Loucy (cell line): ENCODE data around the gene KNSTRN.

Experiments
- H2AFZ ChIP-seq: fragments of 200-600 bp; sonication (generic); 2 replicates; pipeline ENCODE4 v1.6.0; 2016; ENCODE audit warnings: antibody characterized with exemption, mild to moderate bottlenecking, low read length, moderate library complexity
- H3F3A ChIP-seq: fragments of 200-600 bp; 2 replicates; pipeline ENCODE4 v1.6.0; 2016; ENCODE audit warnings: antibody characterized with exemption, low read depth, mild to moderate bottlenecking
- H3K27me3 ChIP-seq: fragments of 200-600 bp; sonication (generic); 2 replicates; pipeline ENCODE4 v1.6.1; 2014; ENCODE audit warnings: low read length, mild to moderate bottlenecking; ENCODE audit not compliant: insufficient read depth, poor library complexity, severe bottlenecking
- H3K36me3 ChIP-seq: fragments of 200-600 bp; sonication (generic); 2 replicates; pipeline ENCODE4 v1.6.1; 2016; ENCODE audit warnings: low read length; ENCODE audit not compliant: insufficient read depth
- H3K4me1 ChIP-seq: fragments of 200-600 bp; sonication (generic); 2 replicates; pipeline ENCODE4 v1.5.1; 2014; ENCODE audit warnings: low read length, mild to moderate bottlenecking; ENCODE audit not compliant: insufficient read depth, poor library complexity, severe bottlenecking
- H3K4me2 ChIP-seq: fragments of 200-600 bp; sonication (generic); 2 replicates; pipeline ENCODE4 v1.6.0; 2014; ENCODE audit warnings: antibody characterized with exemption, low read length, low read depth, mild to moderate bottlenecking; ENCODE audit not compliant: poor library complexity, severe bottlenecking
- H3K4me3 ChIP-seq: fragments of 200-600 bp; sonication (generic); 2 replicates; pipeline ENCODE4 v1.5.1; 2014; ENCODE audit warnings: low read length, mild to moderate bottlenecking, mixed read lengths; ENCODE audit not compliant: poor library complexity, severe bottlenecking
- H3K79me2 ChIP-seq: fragments of 200-600 bp; sonication (generic); 2 replicates; pipeline ENCODE4 v1.6.1; 2014; ENCODE audit warnings: low read length; ENCODE audit not compliant: insufficient read depth
- H3K9ac ChIP-seq: fragments of 200-600 bp; sonication (generic); 2 replicates; pipeline ENCODE4 v1.6.0; 2014; ENCODE audit warnings: mild to moderate bottlenecking, low read depth, low read length, moderate library complexity; ENCODE audit not compliant: poor library complexity, severe bottlenecking
- H3K9me2 ChIP-seq: fragments of 200-600 bp; sonication (generic); replicated peaks from 2 replicates; pipeline ENCODE4 v1.6.1; 2016; ENCODE audit warnings: low read depth, low read length, mixed read lengths
- H3K9me3 ChIP-seq: fragments of 200-600 bp; sonication (generic); 2 replicates; pipeline ENCODE4 v1.6.1; 2014; ENCODE audit warnings: mild to moderate bottlenecking, antibody characterized with exemption, low read length, low read depth; ENCODE audit not compliant: insufficient read depth
- H4K20me1 ChIP-seq: fragments of 200-600 bp; sonication (generic); 2 replicates; pipeline ENCODE4 v1.6.0; 2014; ENCODE audit warnings: antibody characterized with exemption, low read length, mild to moderate bottlenecking; ENCODE audit not compliant: insufficient read depth, poor library complexity, severe bottlenecking
- EZH2phosphoT487 ChIP-seq: fragments of 200-600 bp; IDR thresholded peaks from 2 replicates; pipeline ENCODE4 v1.6.1; 2018; ENCODE audit warnings: antibody characterized with exemption, mild to moderate bottlenecking, moderate library complexity, borderline replicate concordance
- TF ChIP-seq, protein P1 (sequence below): fragments of 200-600 bp; sonication (generic); conservative IDR thresholded peaks from 2 replicates; pipeline ENCODE4 v1.5.1; 2014; ENCODE audit warnings: mild to moderate bottlenecking, antibody characterized with exemption, low read length

The KNSTRN gene

DNA sequence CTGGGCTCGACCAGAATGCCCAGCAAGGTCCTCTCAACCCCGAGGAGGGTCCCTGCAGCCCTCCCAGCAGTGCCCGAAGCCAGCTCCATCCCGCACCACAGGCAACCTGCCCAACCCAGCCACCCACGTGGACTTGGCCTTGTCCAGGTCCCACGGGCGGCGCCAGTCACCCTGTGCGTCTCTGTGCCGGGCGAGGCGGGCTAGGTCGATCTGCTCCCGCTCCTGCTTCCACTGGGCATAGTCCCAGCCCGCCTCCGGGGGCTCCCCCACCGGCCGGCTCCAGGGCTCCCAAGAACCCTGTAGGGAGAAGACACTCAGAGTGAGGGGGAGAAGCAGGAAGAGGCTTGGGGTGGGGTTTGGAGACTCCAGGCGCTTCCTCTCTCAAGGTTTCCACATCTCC is 44.9 kb upstream of the KNSTRN start:
- H3K9me3 ChIP-seq, result no peaks in the 10 kb centered on the region
- no peak for TF ChIP-seq EZH2phosphoT487
- TF ChIP-seq, protein P1, sequence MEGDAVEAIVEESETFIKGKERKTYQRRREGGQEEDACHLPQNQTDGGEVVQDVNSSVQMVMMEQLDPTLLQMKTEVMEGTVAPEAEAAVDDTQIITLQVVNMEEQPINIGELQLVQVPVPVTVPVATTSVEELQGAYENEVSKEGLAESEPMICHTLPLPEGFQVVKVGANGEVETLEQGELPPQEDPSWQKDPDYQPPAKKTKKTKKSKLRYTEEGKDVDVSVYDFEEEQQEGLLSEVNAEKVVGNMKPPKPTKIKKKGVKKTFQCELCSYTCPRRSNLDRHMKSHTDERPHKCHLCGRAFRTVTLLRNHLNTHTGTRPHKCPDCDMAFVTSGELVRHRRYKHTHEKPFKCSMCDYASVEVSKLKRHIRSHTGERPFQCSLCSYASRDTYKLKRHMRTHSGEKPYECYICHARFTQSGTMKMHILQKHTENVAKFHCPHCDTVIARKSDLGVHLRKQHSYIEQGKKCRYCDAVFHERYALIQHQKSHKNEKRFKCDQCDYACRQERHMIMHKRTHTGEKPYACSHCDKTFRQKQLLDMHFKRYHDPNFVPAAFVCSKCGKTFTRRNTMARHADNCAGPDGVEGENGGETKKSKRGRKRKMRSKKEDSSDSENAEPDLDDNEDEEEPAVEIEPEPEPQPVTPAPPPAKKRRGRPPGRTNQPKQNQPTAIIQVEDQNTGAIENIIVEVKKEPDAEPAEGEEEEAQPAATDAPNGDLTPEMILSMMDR, result no peak
- H3K9me2 ChIP-seq, result no peaks in the 10 kb centered on the region
- H3K4me2 ChIP-seq, result peak overlapping the region; percentile 21
- H3F3A ChIP-seq, result 0 out of 2 replicates have a peak, but pooled peaks cover 3% of the 10 kb centered on the region
- H3K79me2 ChIP-seq, result peaks cover 7% of the 10 kb centered on the region; the same call in 1 of the 2 replicates
- H3K36me3 ChIP-seq, result no peaks in the 10 kb centered on the region
- H3K27me3 ChIP-seq, result no peaks in the 10 kb centered on the region
- no peak overlapping the region for H3K4me3 ChIP-seq
- no peak overlapping the region for H3K9ac ChIP-seq
- H2AFZ ChIP-seq, result no peak overlapping the region
- no peaks in the 10 kb centered on the region for H4K20me1 ChIP-seq
- peaks cover 48% of the 10 kb centered on the region for H3K4me1 ChIP-seq

DNA sequence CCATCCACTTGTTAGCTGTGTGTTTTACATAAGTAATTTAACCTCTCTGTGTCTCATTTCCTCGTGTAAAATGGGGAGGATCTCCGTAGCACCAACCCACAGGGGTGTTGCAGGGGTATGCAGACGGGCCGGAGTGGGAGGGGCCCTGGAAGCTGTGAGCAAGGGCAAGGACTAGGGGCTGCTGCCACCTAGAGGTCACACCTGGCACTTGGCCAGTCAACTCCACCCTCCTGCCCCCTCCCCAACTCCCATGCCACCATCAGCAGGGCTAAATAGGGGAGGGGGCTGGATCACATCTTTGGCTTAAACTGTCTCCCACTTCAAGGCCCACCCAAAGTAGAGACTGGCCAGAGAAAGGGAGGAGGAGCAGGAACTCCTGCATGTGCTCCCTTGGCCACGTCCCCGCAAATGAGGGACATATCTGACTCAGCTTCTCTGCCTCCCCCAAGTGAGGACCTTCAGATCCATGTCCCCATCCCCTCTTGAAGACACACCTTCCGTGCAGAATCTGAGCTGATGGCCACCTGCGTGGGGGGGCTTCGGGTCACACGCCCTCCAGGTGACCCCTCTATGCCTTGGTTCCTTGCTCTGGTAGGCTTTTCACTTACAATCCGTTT is 44.4 kb upstream of the KNSTRN start:
- TF ChIP-seq, protein P1, result peak; percentile 91
- TF ChIP-seq EZH2phosphoT487, result no peak
- Histone ChIP-seq H3K36me3 (no peaks in the 10 kb centered on the region), H3K9ac (no peak overlapping the region)

DNA sequence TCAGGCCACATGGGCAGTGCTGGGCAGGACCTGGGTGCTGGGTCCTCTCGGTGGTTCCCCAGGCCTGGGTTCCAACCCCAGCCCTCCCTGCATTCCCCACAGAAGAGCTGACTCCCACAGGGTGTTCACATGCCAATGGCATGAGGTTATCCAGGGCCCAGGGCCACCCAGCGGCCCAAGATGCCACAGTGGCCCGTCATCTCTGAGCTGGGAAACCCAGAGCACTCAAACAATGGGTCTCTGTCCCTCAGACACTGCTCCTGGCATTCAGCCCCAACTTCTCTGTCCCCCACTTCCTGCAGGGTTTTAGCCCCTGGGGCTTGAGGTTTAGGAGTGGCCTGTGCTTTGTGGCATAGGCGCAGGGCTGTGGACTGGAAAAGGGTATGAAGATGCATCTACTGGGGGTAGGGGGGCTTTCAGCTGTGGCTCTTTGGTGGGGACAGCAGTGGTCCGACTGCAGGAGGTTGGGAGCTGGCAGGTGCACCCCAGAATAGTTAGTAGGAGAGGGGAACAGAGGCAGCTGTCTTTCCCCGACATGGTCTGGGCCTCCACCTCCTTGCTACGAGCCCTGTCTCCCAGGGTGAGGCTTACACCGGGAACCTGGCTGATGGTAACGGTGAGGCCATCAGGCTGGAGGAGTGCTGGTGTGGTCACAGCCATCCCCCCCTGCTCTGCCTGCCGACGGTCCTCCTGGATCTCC is 43.5 kb upstream of the KNSTRN start:
- no peaks in the 10 kb centered on the region for H3K79me2 ChIP-seq
- no peaks in the 10 kb centered on the region for H3K9me2 ChIP-seq
- H3K4me2 ChIP-seq, result no peak overlapping the region
- no peak overlapping the region for H3K9ac ChIP-seq
- no peak overlapping the region for H2AFZ ChIP-seq
- peaks cover 35% of the 10 kb centered on the region for H3K4me1 ChIP-seq
- H3K4me3 ChIP-seq, result no peak overlapping the region
- no peak for TF ChIP-seq EZH2phosphoT487
- TF ChIP-seq, protein P1, result no peak
- no peaks in the 10 kb centered on the region for H3K36me3 ChIP-seq
- H3K27me3 ChIP-seq, result no peaks in the 10 kb centered on the region
- H3F3A ChIP-seq, result 0 out of 2 replicates have a peak, but pooled peaks cover 3% of the 10 kb centered on the region
- H4K20me1 ChIP-seq, result no peaks in the 10 kb centered on the region
- H3K9me3 ChIP-seq, result no peaks in the 10 kb centered on the region

More for the DNA sequence above, 44.4 kb upstream of the KNSTRN start:
- Histone ChIP-seq H3K27me3 (no peaks in the 10 kb centered on the region), H3K9me2 (no peaks in the 10 kb centered on the region), H3K79me2 (peaks cover 2% of the 10 kb centered on the region; the same call in 1 of the 2 replicates), H4K20me1 (no peaks in the 10 kb centered on the region), H3K9me3 (no peaks in the 10 kb centered on the region), H3K4me1 (peaks cover 43% of the 10 kb centered on the region), H2AFZ (no peak overlapping the region), H3F3A (0 out of 2 replicates have a peak, but pooled peaks cover 3% of the 10 kb centered on the region), H3K4me2 (peak overlapping the region; percentile 21), H3K4me3 (no peak overlapping the region)
